Natural killer cell (primary cell): ENCODE data around the gene C11orf98. TPM values are rescaled to one million over a fixed set of nuclear protein-coding genes. Genes with fewer than 3 reads are reported as not detected.

ENCODE experiments used
- ATAC-seq, 3 donors: fragments of 150-1000 bp in 2 of 3; fragments of 200-7000 bp in 1 of 3; cut with Tn5 transposase; 1 replicate in 1 of 3; 2 replicates in 2 of 3; pipeline ENCODE4 v1.10.0; 2021; ENCODE audit warnings: mild to moderate bottlenecking in 2 of 3, moderate library complexity in 2 of 3
- DNase-seq, 2 donors: peaks; one replicate each; pipeline versions ENCODE4 v3.0.0 to v3.0.0-alpha.2; 2013 to 2021; ENCODE audit warnings: mixed read lengths in 1 of 2
- H3K27ac ChIP-seq: one replicate; pipeline ENCODE4 v1.5.1; 2013; ENCODE audit warnings: mild to moderate bottlenecking, low read length
- H3K27me3 ChIP-seq: one replicate; pipeline ENCODE4 v1.6.1; 2013; ENCODE audit warnings: low read length; ENCODE audit not compliant: control insufficient read depth, insufficient read depth
- H3K36me3 ChIP-seq: one replicate; pipeline ENCODE4 v1.6.1; 2013; ENCODE audit warnings: low read length; ENCODE audit not compliant: control insufficient read depth, insufficient read depth
- H3K4me1 ChIP-seq: one replicate; pipeline ENCODE4 v1.6.1; 2013; ENCODE audit warnings: low read length; ENCODE audit not compliant: control insufficient read depth, insufficient read depth
- H3K4me3 ChIP-seq: one replicate; pipeline ENCODE4 v1.5.1; 2013; ENCODE audit warnings: low read length
- H3K9me3 ChIP-seq: one replicate; pipeline ENCODE4 v1.6.1; 2013; ENCODE audit warnings: low read length; ENCODE audit not compliant: control insufficient read depth, insufficient read depth
- H3K27ac Mint-ChIP-seq, 2 donors: one replicate each; pipeline ENCODE4 v1.8.0; 2022; ENCODE audit warnings: mild to moderate bottlenecking in 2 of 2, mixed read lengths in 2 of 2, moderate library complexity in 1 of 2
- H3K27me3 Mint-ChIP-seq, 2 donors: one replicate each; pipeline ENCODE4 v1.8.0; 2022; ENCODE audit warnings: low read depth in 2 of 2, mixed read lengths in 2 of 2
- H3K36me3 Mint-ChIP-seq: one replicate; pipeline ENCODE4 v1.8.0; 2022; ENCODE audit warnings: mixed read lengths
- H3K4me1 Mint-ChIP-seq, 2 donors: one replicate each; pipeline ENCODE4 v1.8.0; 2022; ENCODE audit warnings: mixed read lengths in 2 of 2
- H3K4me3 Mint-ChIP-seq: one replicate; pipeline ENCODE4 v1.8.0; 2022; ENCODE audit warnings: mild to moderate bottlenecking, moderate library complexity, mixed read lengths
- H3K9me3 Mint-ChIP-seq, 2 donors: one replicate each; pipeline ENCODE4 v1.8.0; 2022; ENCODE audit warnings: mixed read lengths in 2 of 2
- CTCF ChIP-seq: fragments of 200-600 bp; IDR thresholded peaks from one replicate; pipeline ENCODE4 v1.8.0; 2022; ENCODE audit warnings: antibody characterized with exemption
- WGBS: methylation state at CpG from one replicate; pipeline ENCODE4 v1.1.7; 2013; ENCODE audit warnings: missing lambda C conversion rate; ENCODE audit not compliant: insufficient coverage; 5-methylcytosine and 5-hydroxymethylcytosine counted together
- intact Hi-C: fragments of 100-400 bp; cut with micrococcal nuclease; formaldehyde crosslinking; loops from one replicate; pipeline ENCODE4 v1.14.2; 2022
- total RNA-seq, 4 donors: library from RNA; stranded (reverse); fragments of 120-200 nt in 1 of 4; gene quantifications; one replicate each; pipeline versions ENCODE4 v1.2.3 to v1.2.4, GENCODE V29; 2013 to 2022

C11orf98 gene
- total RNA-seq, 3 donors from 2014 or later (not counting 1 experiment from before 2014, with no cell fraction given): 36.5 to 57.9 (median 39.1) TPM

GRCh38 chr11:62708793-62709192 lies 43.8 kb upstream of the C11orf98 start:
- Histone ChIP-seq H3K36me3 (peaks cover 16% of the 10 kb centered on the region), H3K27ac (peak overlapping the region; percentile 95), H3K9me3 (no peaks in the 10 kb centered on the region), H3K27me3 (no peaks in the 10 kb centered on the region), H3K4me1 (peaks cover 50% of the 10 kb centered on the region), H3K4me3 (peak overlapping the region; percentile 72)
- H3K9me3 Mint-ChIP-seq: no peaks in the 10 kb centered on the region
- H3K4me1 Mint-ChIP-seq: peaks cover 36 to 50% of the 10 kb centered on the region in 2 donors
- peak; percentile 33 to 69 for DNase-seq
- H3K27ac Mint-ChIP-seq: peak overlapping the region; percentile 98 to 99
- H3K27me3 Mint-ChIP-seq: no peaks in the 10 kb centered on the region
- peak overlapping the region; percentile 97 for H3K4me3 Mint-ChIP-seq
- no peak for TF ChIP-seq CTCF
- no peak for ATAC-seq
- WGBS: 0% methylated on average over 7 of the region's 7 CpGs
- intact Hi-C loops: loop anchor here (1.0 to 5.0 kb wide), 6 partner anchors 19 to 136 kb away; partner anchors contain the start of genes EEF1G, EML3, HNRNPUL2 and LBHD1
- no peaks in the 10 kb centered on the region for H3K36me3 Mint-ChIP-seq

- intact Hi-C loops: loop anchor here (5.0 kb wide), 4 partner anchors 36 to 136 kb away; partner anchors contain the start of genes EEF1G, EML3, LBHD1 and ROM1
- H3K4me3 ChIP-seq: peak overlapping the region; percentile 72
- 78% methylated on average over 5 of the region's 5 CpGs for WGBS
- no peak for TF ChIP-seq CTCF
- Mint-ChIP-seq H3K27ac (peak overlapping the region; percentile 98 to 99), H3K27me3 (no peaks in the 10 kb centered on the region), H3K36me3 (no peaks in the 10 kb centered on the region), H3K9me3 (no peaks in the 10 kb centered on the region), H3K4me3 (peak overlapping the region; percentile 97), H3K4me1 (peaks cover 36 to 47% of the 10 kb centered on the region in 2 donors)
- H3K27ac ChIP-seq: peak overlapping the region; percentile 95
- no peaks in the 10 kb centered on the region for H3K27me3 ChIP-seq
- ATAC-seq: no peak
- peaks cover 12% of the 10 kb centered on the region for H3K36me3 ChIP-seq
- peaks cover 50% of the 10 kb centered on the region for H3K4me1 ChIP-seq
- no peak for DNase-seq
- H3K9me3 ChIP-seq: no peaks in the 10 kb centered on the region
These were observed 43.4 kb upstream of the C11orf98 start for GRCh38 chr11:62708392-62708791.

- peaks cover 36 to 41% of the 10 kb centered on the region in 2 donors for H3K4me1 Mint-ChIP-seq
- DNase-seq (no peak), ATAC-seq (no peak)
- Histone ChIP-seq H3K36me3 (peaks cover 6% of the 10 kb centered on the region), H3K4me3 (peak within 1 kb of the TSS; percentile 70), H3K4me1 (peaks cover 50% of the 10 kb centered on the region), H3K27me3 (no peaks in the 10 kb centered on the region), H3K27ac (peak within 1 kb of the TSS; percentile 95), H3K9me3 (no peaks in the 10 kb centered on the region)
- peak within 1 kb of the TSS; percentile 97 for H3K4me3 Mint-ChIP-seq
- no peaks in the 10 kb centered on the region for H3K9me3 Mint-ChIP-seq
- 96% methylated on average over 9 of the region's 10 CpGs for WGBS
- no peaks in the 10 kb centered on the region for H3K27me3 Mint-ChIP-seq
- peak within 1 kb of the TSS; percentile 98 to 99 for H3K27ac Mint-ChIP-seq
- TF ChIP-seq CTCF: no peak
- intact Hi-C loops: loop anchor here (2.0 to 5.0 kb wide), 5 partner anchors 35 to 135 kb away; partner anchors contain the start of genes EEF1G, EML3, LBHD1 and ROM1
- H3K36me3 Mint-ChIP-seq: no peaks in the 10 kb centered on the region
These were observed 42.4 kb upstream of the C11orf98 start, which contains the start of the genes BSCL2 and GNG3 for GRCh38 chr11:62707277-62707861. Gene BSCL2, minus strand, starts transcription at chr11:62707424. Its CDS starts 229 bp downstream, at chr11:62707195. Gene GNG3, plus strand, starts transcription at chr11:62707676. Its CDS starts 620 bp downstream, at chr11:62708296.
